Superior temporal gyrus (tissue), 1 donor: ENCODE results near the gene SBF2.

ENCODE experiments used
- DNase-seq: peaks from one replicate; pipeline ENCODE4 v3.0.0-alpha.2; 2016; ENCODE audit errors: extremely low spot score

SBF2 gene

GRCh38 chr11:9775398-9775779, 518.6 kb downstream of the SBF2 start:
- no peak for DNase-seq

GRCh38 chr11:9774591-9775397, 519.2 kb downstream of the SBF2 start:
- DNase-seq = no peak

- no peak for DNase-seq
Measured at GRCh38 chr11:9774109-9774508, 519.9 kb downstream of the SBF2 start.

- DNase-seq = no peak
Measured at GRCh38 chr11:9773524-9773923, 520.5 kb downstream of the SBF2 start.

- no peak for DNase-seq
Measured at GRCh38 chr11:9772218-9772617, 521.8 kb downstream of the SBF2 start.

GRCh38 chr11:9771071-9771511, 522.9 kb downstream of the SBF2 start:
- DNase-seq = no peak

GRCh38 chr11:9769621-9770020, 524.4 kb downstream of the SBF2 start:
- no peak for DNase-seq

- no peak for DNase-seq
Measured at GRCh38 chr11:9765320-9766101, 528.5 kb downstream of the SBF2 start.

GRCh38 chr11:9763301-9763700, 530.7 kb downstream of the SBF2 start:
- no peak for DNase-seq

- no peak for DNase-seq
Measured at GRCh38 chr11:9762531-9762930, 531.5 kb downstream of the SBF2 start.

- DNase-seq = no peak
Measured at GRCh38 chr11:9761441-9761945, 532.5 kb downstream of the SBF2 start.

GRCh38 chr11:9760193-9760575, 533.8 kb downstream of the SBF2 start:
- DNase-seq = no peak

- peak; percentile 47 for DNase-seq
Measured at GRCh38 chr11:9759519-9760192, 534.4 kb downstream of the SBF2 start.

GRCh38 chr11:9758637-9759518, 535.1 kb downstream of the SBF2 start:
- no peak for DNase-seq

- peak; percentile 77 for DNase-seq
Measured at GRCh38 chr11:9757809-9758636, 536.0 kb downstream of the SBF2 start.

GRCh38 chr11:9756878-9757277, 537.1 kb downstream of the SBF2 start:
- DNase-seq = no peak

GRCh38 chr11:9756461-9756860, 537.6 kb downstream of the SBF2 start:
- DNase-seq = no peak

- no peak for DNase-seq
Measured at GRCh38 chr11:9755561-9756185, 538.3 kb downstream of the SBF2 start.

GRCh38 chr11:9754010-9754471, 540.0 kb downstream of the SBF2 start:
- DNase-seq = no peak

GRCh38 chr11:9753021-9753420, 541.0 kb downstream of the SBF2 start:
- DNase-seq = no peak
